Retinal pigment epithelial cell (primary cell): ENCODE results near the gene FAM20C.
A peak's percentile ranks its signal among the peaks of the same experiment; 100 is the strongest.

Experiments
- DNase-seq: peaks from one replicate; pipeline ENCODE4 v3.0.0-alpha.2; 2010; ENCODE audit warnings: low read depth
- H3K4me3 ChIP-seq: 2 replicates; pipeline ENCODE4 v1.5.1; 2011; ENCODE audit warnings: mild to moderate bottlenecking, low read length, control low read depth, moderate library complexity
- TF ChIP-seq, protein P1 (sequence below): conservative IDR thresholded peaks from 2 replicates; pipeline ENCODE4 v1.5.1; 2011; ENCODE audit warnings: low read depth, low read length, control low read depth, inconsistent platforms

The FAM20C gene

DNA sequence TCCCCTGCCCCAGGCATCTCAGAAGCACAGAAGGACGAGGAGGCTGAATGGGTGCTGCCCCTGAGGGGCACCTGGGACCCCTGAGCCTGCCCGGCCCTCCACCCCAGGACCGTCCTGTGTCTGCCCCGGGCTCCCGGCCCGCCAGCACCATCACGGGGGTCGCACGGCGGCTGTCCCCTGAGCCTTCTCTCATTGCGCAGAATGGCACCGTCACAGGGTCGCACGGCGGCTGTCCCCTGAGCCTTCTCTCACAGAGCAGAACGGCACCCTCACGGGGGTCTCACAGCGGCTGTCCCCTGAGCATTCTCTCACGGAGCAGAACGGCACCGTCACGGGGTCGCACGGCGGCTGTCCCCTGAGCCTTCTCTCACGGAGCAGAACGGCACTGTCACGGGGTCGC, 31.5 kb downstream of the FAM20C start:
- TF ChIP-seq, protein P1, sequence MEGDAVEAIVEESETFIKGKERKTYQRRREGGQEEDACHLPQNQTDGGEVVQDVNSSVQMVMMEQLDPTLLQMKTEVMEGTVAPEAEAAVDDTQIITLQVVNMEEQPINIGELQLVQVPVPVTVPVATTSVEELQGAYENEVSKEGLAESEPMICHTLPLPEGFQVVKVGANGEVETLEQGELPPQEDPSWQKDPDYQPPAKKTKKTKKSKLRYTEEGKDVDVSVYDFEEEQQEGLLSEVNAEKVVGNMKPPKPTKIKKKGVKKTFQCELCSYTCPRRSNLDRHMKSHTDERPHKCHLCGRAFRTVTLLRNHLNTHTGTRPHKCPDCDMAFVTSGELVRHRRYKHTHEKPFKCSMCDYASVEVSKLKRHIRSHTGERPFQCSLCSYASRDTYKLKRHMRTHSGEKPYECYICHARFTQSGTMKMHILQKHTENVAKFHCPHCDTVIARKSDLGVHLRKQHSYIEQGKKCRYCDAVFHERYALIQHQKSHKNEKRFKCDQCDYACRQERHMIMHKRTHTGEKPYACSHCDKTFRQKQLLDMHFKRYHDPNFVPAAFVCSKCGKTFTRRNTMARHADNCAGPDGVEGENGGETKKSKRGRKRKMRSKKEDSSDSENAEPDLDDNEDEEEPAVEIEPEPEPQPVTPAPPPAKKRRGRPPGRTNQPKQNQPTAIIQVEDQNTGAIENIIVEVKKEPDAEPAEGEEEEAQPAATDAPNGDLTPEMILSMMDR = no peak
- no peak for DNase-seq
- no peak overlapping the region for H3K4me3 ChIP-seq

DNA sequence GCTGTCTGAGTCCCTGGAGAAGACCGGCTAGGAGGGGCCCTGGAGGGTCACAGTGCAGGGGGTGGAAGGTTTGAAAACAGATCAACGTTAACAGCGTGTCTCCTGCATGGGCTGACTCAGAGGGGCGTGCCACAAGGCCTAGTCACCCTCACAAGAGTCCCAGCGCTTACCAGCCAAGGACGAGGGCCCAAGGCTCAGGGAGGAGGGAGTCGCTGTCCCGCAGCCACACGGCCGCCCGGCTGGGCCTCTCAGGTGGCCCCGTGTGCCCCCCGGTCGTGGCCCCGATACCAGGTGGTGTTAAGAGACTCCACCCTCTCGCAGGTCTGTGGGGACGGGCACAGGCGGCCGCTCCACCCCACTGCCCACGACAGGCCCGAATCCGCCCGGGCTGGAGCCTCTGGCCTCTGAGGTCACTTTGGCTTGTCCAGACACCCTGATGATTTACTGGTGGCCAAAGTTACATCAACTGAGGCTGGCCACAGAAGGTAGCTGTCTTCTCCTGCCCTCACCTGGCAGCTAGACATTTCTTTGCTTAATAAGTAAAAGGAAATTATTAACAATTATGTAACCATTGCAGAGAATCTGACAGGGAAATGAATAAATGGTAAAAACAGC, 34.0 kb downstream of the FAM20C start:
- no peak overlapping the region for H3K4me3 ChIP-seq
- TF ChIP-seq, protein P1 = no peak
- peak; percentile 74 for DNase-seq

DNA sequence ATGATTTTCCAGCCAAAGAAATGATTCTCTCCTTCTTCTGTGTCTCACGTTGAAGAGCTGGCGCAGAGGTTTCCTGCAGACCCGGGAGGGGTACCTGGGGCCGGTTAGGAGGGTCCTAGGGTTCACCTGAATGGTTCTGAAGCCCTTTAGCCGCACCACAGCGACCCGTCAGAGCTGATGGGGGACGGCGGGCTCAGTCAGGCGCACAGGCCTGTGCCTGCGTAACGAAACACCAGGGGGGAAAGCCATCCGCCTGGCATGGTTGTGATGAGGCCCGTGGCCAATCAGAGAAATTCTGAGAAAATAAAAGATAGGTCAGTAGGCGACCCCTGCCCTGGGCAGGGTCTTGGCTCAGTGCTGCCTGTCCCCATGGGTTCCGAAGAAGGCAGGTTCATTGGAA, 35.6 kb downstream of the FAM20C start:
- TF ChIP-seq, protein P1 = no peak
- DNase-seq = no peak
- H3K4me3 ChIP-seq = no peak overlapping the region

- TF ChIP-seq, protein P1 = no peak
- no peak for DNase-seq
- H3K4me3 ChIP-seq = no peak overlapping the region
These were observed 36.2 kb downstream of the FAM20C start for GRCh38 chr7:228610-229009.

- no peak for DNase-seq
- no peak overlapping the region for H3K4me3 ChIP-seq
- TF ChIP-seq, protein P1 = no peak
These were observed 37.0 kb downstream of the FAM20C start for GRCh38 chr7:229184-229964.

GRCh38 chr7:230274-230673, 37.9 kb downstream of the FAM20C start:
- DNase-seq = no peak
- H3K4me3 ChIP-seq = no peak overlapping the region
- TF ChIP-seq, protein P1 = no peak
